Mesenchymal stem cell (in vitro differentiated cells and primary cell): ENCODE data around the gene ZNF485.

Source experiments
- DNase-seq: peaks from one replicate; pipeline ENCODE4 v3.0.0-alpha.2; 2013
- H2AFZ ChIP-seq: one replicate; pipeline ENCODE4 v1.6.1; 2013; ENCODE audit warnings: low read depth, mild to moderate bottlenecking, control low read depth, inconsistent platforms, low read length, moderate library complexity
- H2AK5ac ChIP-seq: 2 replicates; pipeline ENCODE4 v1.6.1; 2013; ENCODE audit warnings: low read length, moderate library complexity, mild to moderate bottlenecking, inconsistent platforms; ENCODE audit not compliant: severe bottlenecking
- H2BK120ac ChIP-seq: one replicate; pipeline ENCODE4 v1.6.1; 2013; ENCODE audit warnings: low read depth, mild to moderate bottlenecking, inconsistent platforms, low read length, moderate library complexity
- H2BK12ac ChIP-seq, 2 experiments: one replicate each; pipeline ENCODE4 v1.6.1; 2013; ENCODE audit warnings: inconsistent platforms in 2 of 2, low read length in 2 of 2, mild to moderate bottlenecking in 2 of 2, moderate library complexity in 2 of 2, control low read depth in 1 of 2
- H2BK15ac ChIP-seq: one replicate; pipeline ENCODE4 v1.6.1; 2013; ENCODE audit warnings: mild to moderate bottlenecking, low read depth, inconsistent platforms; ENCODE audit not compliant: poor library complexity, severe bottlenecking
- H2BK5ac ChIP-seq: 2 replicates; pipeline ENCODE4 v1.6.1; 2013; ENCODE audit warnings: low read depth, mild to moderate bottlenecking, low read length, control low read depth, inconsistent platforms; ENCODE audit not compliant: poor library complexity, severe bottlenecking
- H3K14ac ChIP-seq, 2 experiments: one replicate each; pipeline ENCODE4 v1.6.1; 2013; ENCODE audit warnings: inconsistent platforms in 2 of 2, low read length in 2 of 2, control low read depth in 1 of 2, mild to moderate bottlenecking in 1 of 2, moderate library complexity in 1 of 2
- H3K18ac ChIP-seq, 2 experiments: one replicate each; pipeline ENCODE4 v1.6.1; 2013; ENCODE audit warnings: inconsistent platforms in 2 of 2, low read length in 2 of 2, control low read depth in 1 of 2, low read depth in 1 of 2, mild to moderate bottlenecking in 1 of 2
- H3K23ac ChIP-seq, 2 experiments: one replicate each; pipeline ENCODE4 v1.6.1; 2013; ENCODE audit warnings: inconsistent platforms in 2 of 2, low read length in 2 of 2, mild to moderate bottlenecking in 2 of 2, moderate library complexity in 2 of 2, control low read depth in 1 of 2
- H3K27ac ChIP-seq: 2 replicates; pipeline ENCODE4 v1.5.1; 2013; ENCODE audit warnings: mild to moderate bottlenecking, moderate library complexity, low read length, control low read depth, inconsistent platforms; ENCODE audit not compliant: poor library complexity, severe bottlenecking
- H3K27me3 ChIP-seq, 2 experiments: 2 replicates each; pipeline versions ENCODE4 v1.6.1 to v1.7.0; 2013; ENCODE audit warnings: low read length in 2 of 2, mild to moderate bottlenecking in 2 of 2, moderate library complexity in 2 of 2, control low read depth in 1 of 2, inconsistent platforms in 1 of 2; ENCODE audit not compliant: control insufficient read depth in 1 of 2, insufficient read depth in 1 of 2
- H3K36me3 ChIP-seq, 2 experiments: 2 replicates each; pipeline versions ENCODE4 v1.6.1 to v1.7.0; 2013; ENCODE audit warnings: low read length in 2 of 2, control low read depth in 1 of 2, inconsistent platforms in 1 of 2, low read depth in 1 of 2, mild to moderate bottlenecking in 1 of 2; ENCODE audit not compliant: insufficient read depth in 2 of 2, control insufficient read depth in 1 of 2
- H3K4ac ChIP-seq, 2 experiments: one replicate each; pipeline ENCODE4 v1.6.1; 2013; ENCODE audit warnings: inconsistent platforms in 2 of 2, low read length in 2 of 2, mild to moderate bottlenecking in 2 of 2, moderate library complexity in 2 of 2, control low read depth in 1 of 2, low read depth in 1 of 2
- H3K4me1 ChIP-seq: 2 replicates; pipeline ENCODE4 v1.6.1; 2013; ENCODE audit warnings: low read depth, low read length, control low read depth; ENCODE audit not compliant: control insufficient read depth, insufficient read depth
- H3K4me2 ChIP-seq: 2 replicates; pipeline ENCODE4 v1.6.1; 2013; ENCODE audit warnings: low read length, mild to moderate bottlenecking, inconsistent platforms; ENCODE audit not compliant: poor library complexity, severe bottlenecking
- H3K4me3 ChIP-seq, 2 experiments: 2 replicates each; pipeline versions ENCODE4 v1.5.1 to v1.7.0; 2013; ENCODE audit warnings: low read length in 2 of 2, mild to moderate bottlenecking in 2 of 2, control low read depth in 1 of 2, low read depth in 1 of 2; ENCODE audit not compliant: insufficient read depth in 1 of 2
- H3K79me1 ChIP-seq: replicated peaks from 2 replicates; pipeline ENCODE4 v1.6.1; 2013; ENCODE audit warnings: mild to moderate bottlenecking, control low read depth, low read length, inconsistent platforms; ENCODE audit not compliant: poor library complexity, severe bottlenecking
- H3K9ac ChIP-seq: 2 replicates; pipeline ENCODE4 v1.7.0; 2013; ENCODE audit warnings: mild to moderate bottlenecking, low read length, moderate library complexity
- H3K9me3 ChIP-seq: 2 replicates; pipeline ENCODE4 v1.7.0; 2013; ENCODE audit warnings: mild to moderate bottlenecking, low read length; ENCODE audit not compliant: control insufficient read depth
- H4K8ac ChIP-seq: one replicate; pipeline ENCODE4 v1.6.1; 2013; ENCODE audit warnings: inconsistent platforms, mild to moderate bottlenecking, low read length, moderate library complexity
- H4K91ac ChIP-seq: one replicate; pipeline ENCODE4 v1.6.1; 2013; ENCODE audit warnings: mild to moderate bottlenecking, low read length, inconsistent platforms
- whole genome bisulfite sequencing: methylation state at CpG from one replicate; pipeline ENCODE4 v1.1.7; 2013; ENCODE audit warnings: mixed read lengths; 5-methylcytosine and 5-hydroxymethylcytosine counted together

Gene ZNF485

DNA sequence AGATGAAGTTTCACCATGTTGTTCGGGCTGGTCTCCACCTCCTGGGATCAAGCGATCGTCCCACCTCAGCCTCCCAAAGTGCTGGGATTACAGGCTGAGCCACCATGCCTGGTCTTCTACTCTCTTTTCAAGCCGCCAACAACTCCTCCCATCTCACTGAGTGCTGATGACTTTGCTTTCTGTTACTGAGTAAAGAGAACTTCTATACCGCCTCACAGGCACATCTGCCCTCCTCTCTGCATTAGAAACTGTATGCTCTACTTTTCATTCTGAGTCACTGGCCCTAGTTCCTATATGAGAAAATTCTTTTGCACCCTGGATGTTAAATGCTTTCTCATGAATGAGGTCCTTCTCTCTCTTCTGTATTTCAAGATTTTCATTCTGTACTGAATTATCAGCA lies 29.7 kb upstream of the ZNF485 start:
- H3K27me3 ChIP-seq = no peaks in the 10 kb centered on the region
- H2BK12ac ChIP-seq = no peak overlapping the region
- H4K8ac ChIP-seq = no peak overlapping the region
- peaks cover 2% of the 10 kb centered on the region for H3K79me1 ChIP-seq
- no peaks in the 10 kb centered on the region for H3K9me3 ChIP-seq
- no peak overlapping the region for H2BK15ac ChIP-seq
- no peak overlapping the region for H4K91ac ChIP-seq
- DNase-seq = no peak
- H3K14ac ChIP-seq = no peak overlapping the region
- no peak overlapping the region for H2BK5ac ChIP-seq
- WGBS = 88% methylated on average over 5 of the region's 5 CpGs
- H3K23ac ChIP-seq = no peak overlapping the region
- H3K27ac ChIP-seq = no peak overlapping the region
- H3K4ac ChIP-seq = no peak overlapping the region
- H2BK120ac ChIP-seq = no peak overlapping the region
- no peak overlapping the region for H3K18ac ChIP-seq
- no peaks in the 10 kb centered on the region for H3K36me3 ChIP-seq
- H2AFZ ChIP-seq = no peak overlapping the region
- H3K9ac ChIP-seq = no peak overlapping the region
- H2AK5ac ChIP-seq = no peak overlapping the region
- no peak overlapping the region for H3K4me3 ChIP-seq
- no peak overlapping the region for H3K4me2 ChIP-seq
- peaks cover 7% of the 10 kb centered on the region for H3K4me1 ChIP-seq

- Histone ChIP-seq H3K4me2 (no peak overlapping the region), H3K23ac (no peak overlapping the region), H3K9ac (no peak overlapping the region), H3K18ac (no peak overlapping the region), H3K4me3 (no peak overlapping the region), H2AFZ (no peak overlapping the region), H3K4ac (no peak overlapping the region), H3K27me3 (peaks cover 0 to 4% of the 10 kb centered on the region in 2 experiments), H3K9me3 (no peaks in the 10 kb centered on the region), H3K36me3 (no peaks in the 10 kb centered on the region), H2BK12ac (no peak overlapping the region), H4K8ac (no peak overlapping the region), H2BK15ac (no peak overlapping the region), H2BK5ac (no peak overlapping the region), H4K91ac (no peak overlapping the region), H3K27ac (no peak overlapping the region), H3K79me1 (no peaks in the 10 kb centered on the region), H3K14ac (no peak overlapping the region), H2BK120ac (no peak overlapping the region), H2AK5ac (no peak overlapping the region), H3K4me1 (no peaks in the 10 kb centered on the region)
- 88% methylated on average over 4 of the region's 4 CpGs for WGBS
- DNase-seq = no peak
These were observed 22.2 kb upstream of the ZNF485 start for GRCh38 chr10:43584051-43584450.

DNA sequence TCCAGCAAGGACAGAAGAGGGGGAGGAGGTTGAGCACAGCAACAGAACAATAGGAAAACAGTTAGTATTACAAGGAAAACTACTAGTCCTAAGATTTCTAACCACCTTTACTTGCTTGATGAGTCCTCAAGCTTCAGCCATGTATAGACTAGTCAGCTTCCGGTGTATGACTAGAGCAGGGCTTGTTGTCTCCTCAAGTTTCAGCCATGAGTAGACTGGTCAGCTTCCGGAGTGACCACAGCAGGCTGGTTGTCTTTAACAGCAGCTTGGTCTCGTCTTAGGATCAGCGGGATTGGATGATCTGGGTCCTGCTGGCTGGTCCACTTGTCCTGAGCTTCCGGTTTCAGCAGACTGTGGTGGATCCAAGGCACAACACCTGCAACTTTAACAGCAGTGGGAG lies 21.2 kb upstream of the ZNF485 start:
- DNase-seq = no peak
- Histone ChIP-seq H2BK15ac (no peak overlapping the region), H3K14ac (no peak overlapping the region), H3K4me3 (no peak overlapping the region), H3K18ac (no peak overlapping the region), H3K36me3 (no peaks in the 10 kb centered on the region), H3K9ac (no peak overlapping the region), H3K27ac (no peak overlapping the region), H3K4me2 (no peak overlapping the region), H3K4ac (no peak overlapping the region), H3K79me1 (no peaks in the 10 kb centered on the region), H3K27me3 (peaks cover 0 to 6% of the 10 kb centered on the region in 2 experiments), H3K9me3 (no peaks in the 10 kb centered on the region), H3K4me1 (no peaks in the 10 kb centered on the region), H3K23ac (no peak overlapping the region), H2AFZ (no peak overlapping the region), H4K8ac (no peak overlapping the region), H4K91ac (no peak overlapping the region), H2BK120ac (no peak overlapping the region), H2BK5ac (no peak overlapping the region), H2BK12ac (no peak overlapping the region), H2AK5ac (no peak overlapping the region)
- WGBS = 81% methylated on average over 5 of the region's 5 CpGs

GRCh38 chr10:43585981-43586729 lies 20.1 kb upstream of the ZNF485 start:
- H3K36me3 ChIP-seq = no peaks in the 10 kb centered on the region

More at GRCh38 chr10:43585981-43586729, 20.1 kb upstream of the ZNF485 start:
- H2BK120ac ChIP-seq = no peak overlapping the region
- peaks cover 0 to 8% of the 10 kb centered on the region in 2 experiments for H3K27me3 ChIP-seq
- H2BK12ac ChIP-seq = no peak overlapping the region
- H3K4ac ChIP-seq = no peak overlapping the region
- no peak overlapping the region for H2BK15ac ChIP-seq
- H4K91ac ChIP-seq = no peak overlapping the region
- H3K18ac ChIP-seq = no peak overlapping the region
- DNase-seq = no peak
- H3K79me1 ChIP-seq = no peaks in the 10 kb centered on the region
- no peak overlapping the region for H2BK5ac ChIP-seq
- no peak overlapping the region for H4K8ac ChIP-seq
- H3K27ac ChIP-seq = no peak overlapping the region
- H3K4me3 ChIP-seq = no peak overlapping the region
- H2AFZ ChIP-seq = no peak overlapping the region
- no peaks in the 10 kb centered on the region for H3K4me1 ChIP-seq
- WGBS = 65% methylated on average over 8 of the region's 9 CpGs
- no peak overlapping the region for H3K14ac ChIP-seq
- no peak overlapping the region for H3K9ac ChIP-seq
- peaks cover 5% of the 10 kb centered on the region for H3K9me3 ChIP-seq
- H3K4me2 ChIP-seq = no peak overlapping the region
- H2AK5ac ChIP-seq = no peak overlapping the region
- H3K23ac ChIP-seq = no peak overlapping the region
